GM12892 (cell line): ENCODE data around the gene RSPH1.

ENCODE experiments used
- POLR2A ChIP-seq: IDR thresholded peaks from 2 replicates; pipeline ENCODE4 v1.6.1; 2011; ENCODE audit warnings: low read depth, low read length, control low read depth
- TAF1 ChIP-seq: IDR thresholded peaks from 2 replicates; pipeline ENCODE4 v1.6.1; 2011; ENCODE audit warnings: low read depth, mild to moderate bottlenecking, control low read depth, low read length, borderline replicate concordance

DNA sequence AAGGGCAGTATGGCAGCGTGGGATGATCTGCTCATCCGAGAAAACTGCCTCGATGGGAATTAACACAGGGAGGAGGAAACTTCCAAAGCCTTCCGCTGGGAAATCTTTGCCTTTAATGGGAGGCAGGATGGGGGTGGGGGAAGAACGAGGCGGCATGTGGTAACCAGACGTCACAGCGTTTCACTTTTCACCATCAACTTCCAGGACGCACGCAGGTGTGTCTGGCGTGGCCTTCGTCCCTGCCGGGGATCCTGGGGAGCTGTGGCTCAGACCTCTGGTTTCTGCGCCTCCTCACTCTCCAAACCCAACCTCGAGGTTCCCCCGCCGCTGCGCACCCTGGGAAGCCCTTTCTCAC, 282 bp downstream of the RSPH1 start:
- TF ChIP-seq POLR2A (no peak), TAF1 (no peak)
